GM12891 (cell line): ENCODE data around the gene IFNAR2.

Experiments
- DNase-seq: peaks from one replicate; pipeline ENCODE4 v3.0.0; 2011; ENCODE audit warnings: low spot score; ENCODE audit not compliant: insufficient read length
- FAIRE-seq: peaks from 2 replicates; lab custom pipeline; 2011; peaks lifted over from hg19 to GRCh38; lab: Jason Lieb, UNC
- PAX5 ChIP-seq: IDR thresholded peaks from 2 replicates; pipeline ENCODE4 v1.6.1; 2011; ENCODE audit warnings: low read length, moderate library complexity, mild to moderate bottlenecking; ENCODE audit not compliant: insufficient read depth, severe bottlenecking
- POLR2A ChIP-seq: IDR thresholded peaks from 2 replicates; pipeline ENCODE4 v1.6.1; 2011; ENCODE audit warnings: low read depth, low read length, control low read depth
- POLR2AphosphoS5 ChIP-seq: IDR thresholded peaks from 2 replicates; pipeline ENCODE4 v1.6.1; 2011; ENCODE audit warnings: low read depth, low read length, control low read depth
- POU2F2 ChIP-seq: IDR thresholded peaks from 2 replicates; pipeline ENCODE4 v1.6.1; 2011; ENCODE audit warnings: low read depth, mild to moderate bottlenecking, control low read depth, low read length, moderate library complexity
- SPI1 ChIP-seq: IDR thresholded peaks from 2 replicates; pipeline ENCODE4 v1.6.1; 2011; ENCODE audit warnings: low read depth, low read length, control low read depth
- TAF1 ChIP-seq: IDR thresholded peaks from 2 replicates; pipeline ENCODE4 v1.6.1; 2011; ENCODE audit warnings: low read depth, low read length, control low read depth

The IFNAR2 gene

GRCh38 chr21:33262921-33263320 is 33.2 kb downstream of the IFNAR2 start:
- no peak for TF ChIP-seq POU2F2
- no peak for TF ChIP-seq PAX5
- TF ChIP-seq POLR2A = no peak
- no peak for TF ChIP-seq SPI1
- no peak for TF ChIP-seq TAF1
- no peak for TF ChIP-seq POLR2AphosphoS5
- FAIRE-seq (no peak), DNase-seq (no peak)

- no peak for FAIRE-seq
- TF ChIP-seq TAF1 (no peak), PAX5 (no peak)
- no peak for DNase-seq
These were observed 34.8 kb downstream of the IFNAR2 start for GRCh38 chr21:33264561-33264960.

GRCh38 chr21:33265664-33266049 is 35.9 kb downstream of the IFNAR2 start:
- TF ChIP-seq SPI1 = peak; percentile 62
- no peak for TF ChIP-seq POLR2A
- TF ChIP-seq POU2F2 = peak; percentile 45; the same call in 1 of the 2 replicates
- peak; percentile 10; the same call in 1 of the 2 replicates for TF ChIP-seq POLR2AphosphoS5
- no peak for DNase-seq
- peak; percentile 72 for FAIRE-seq

- peak; percentile 68 for TF ChIP-seq POLR2A
- no peak for TF ChIP-seq SPI1
- TF ChIP-seq TAF1 = 0 out of 2 replicates have a peak, but pooled peaks have one; percentile 30
- TF ChIP-seq POLR2AphosphoS5 = peak; percentile 67; the same call in 1 of the 2 replicates
- TF ChIP-seq POU2F2 = no peak
- TF ChIP-seq PAX5 = no peak
- peak; percentile 72 for DNase-seq
- no peak for FAIRE-seq
These were observed 36.5 kb downstream of the IFNAR2 start, which contains the start of gene IL10RB for GRCh38 chr21:33266050-33266788. Gene IL10RB (plus strand): TSS chr21:33266367. CDS start chr21:33266466, 99 bp downstream.

- FAIRE-seq (peak; percentile 66), DNase-seq (no peak)
- TF ChIP-seq POLR2A = no peak; the same call in none of the 2 replicates
- no peak; the same call in 1 of the 2 replicates for TF ChIP-seq POLR2AphosphoS5
- TF ChIP-seq TAF1 = no peak
- TF ChIP-seq PAX5 = no peak
- TF ChIP-seq SPI1 = no peak
- peak; percentile 9; the same call in 1 of the 2 replicates for TF ChIP-seq POU2F2
These were observed 37.0 kb downstream of the IFNAR2 start for GRCh38 chr21:33266789-33267135.

GRCh38 chr21:33267250-33267649 is 37.5 kb downstream of the IFNAR2 start:
- no peak for TF ChIP-seq SPI1
- TF ChIP-seq PAX5 = no peak
- DNase-seq (no peak), FAIRE-seq (no peak)

GRCh38 chr21:33268393-33268736 is 38.6 kb downstream of the IFNAR2 start:
- DNase-seq (no peak), FAIRE-seq (no peak)
- TF ChIP-seq POLR2AphosphoS5 = no peak
- no peak for TF ChIP-seq SPI1
- no peak for TF ChIP-seq PAX5
- TF ChIP-seq TAF1 = no peak
- no peak for TF ChIP-seq POU2F2
- no peak for TF ChIP-seq POLR2A

- DNase-seq (peak; percentile 44), FAIRE-seq (peak; percentile 96)
- TF ChIP-seq POU2F2 (peak; percentile 99), POLR2AphosphoS5 (peak; percentile 73), POLR2A (peak; percentile 54; the same call in 1 of the 2 replicates), SPI1 (no peak), TAF1 (peak; percentile 26; the same call in 1 of the 2 replicates), PAX5 (no peak)
These were observed 39.2 kb downstream of the IFNAR2 start for GRCh38 chr21:33268737-33269441.

GRCh38 chr21:33270986-33271385 is 41.2 kb downstream of the IFNAR2 start:
- FAIRE-seq (no peak), DNase-seq (no peak)
- TF ChIP-seq POLR2AphosphoS5 (no peak), POU2F2 (no peak), POLR2A (no peak), PAX5 (no peak), SPI1 (no peak), TAF1 (no peak)

GRCh38 chr21:33273044-33273443 is 43.3 kb downstream of the IFNAR2 start:
- no peak for DNase-seq
- FAIRE-seq = no peak
- TF ChIP-seq POLR2A = no peak
- no peak for TF ChIP-seq TAF1

GRCh38 chr21:33278721-33279120 is 49.0 kb downstream of the IFNAR2 start:
- no peak for DNase-seq
- TF ChIP-seq POLR2A (no peak), TAF1 (no peak), POU2F2 (no peak), POLR2AphosphoS5 (no peak), SPI1 (no peak), PAX5 (no peak)
- FAIRE-seq = no peak
